ENCODE results near the gene FKBP14.

The FKBP14 gene

GRCh38 chr7:30012757-30013156 lies 13.7 kb downstream of the FKBP14 start:
- TF ChIP-seq CTCF (IDR thresholded peaks at IDR 0.05; ENCODE audit: low read depth, low read length) = no peak
- DNase-seq (ENCODE audit: extremely low read depth, low read depth) = no peak

GRCh38 chr7:30010021-30010420 lies 16.5 kb downstream of the FKBP14 start:
- TF ChIP-seq CTCF (IDR thresholded peaks at IDR 0.05; ENCODE audit: low read depth, low read length) = no peak
- DNase-seq (ENCODE audit: extremely low read depth, low read depth) = no peak

GRCh38 chr7:30005464-30005863 lies 21.0 kb downstream of the FKBP14 start:
- no peak for DNase-seq (ENCODE audit: extremely low read depth, low read depth)
- no peak for TF ChIP-seq CTCF (IDR thresholded peaks at IDR 0.05; ENCODE audit: low read depth, low read length)

GRCh38 chr7:30003098-30003497 lies 23.4 kb downstream of the FKBP14 start:
- TF ChIP-seq CTCF (IDR thresholded peaks at IDR 0.05; ENCODE audit: low read depth, low read length) = no peak
- no peak for DNase-seq (ENCODE audit: extremely low read depth, low read depth)

- DNase-seq (ENCODE audit: extremely low read depth, low read depth) = no peak
- no peak for TF ChIP-seq CTCF (IDR thresholded peaks at IDR 0.05; ENCODE audit: low read depth, low read length)
Observed at GRCh38 chr7:30001998-30002397, 24.5 kb downstream of the FKBP14 start.

- no peak for DNase-seq (ENCODE audit: extremely low read depth, low read depth)
- TF ChIP-seq CTCF (IDR thresholded peaks at IDR 0.05; ENCODE audit: low read depth, low read length) = no peak
Observed at GRCh38 chr7:29998489-29998888, 28.0 kb downstream of the FKBP14 start.

- TF ChIP-seq CTCF (IDR thresholded peaks at IDR 0.05; ENCODE audit: low read depth, low read length) = no peak
- DNase-seq (ENCODE audit: extremely low read depth, low read depth) = no peak
Observed at GRCh38 chr7:29996321-29996720, 30.2 kb downstream of the FKBP14 start.

Data from AG09319 (cell line).